Measurements from ENCODE around the gene GPHN.
"Not testable (repeated sequence)": the region's sequence is repeated elsewhere in the genome, so short reads cannot be mapped to it uniquely, and the experiment has no call there.

The GPHN gene

GRCh38 chr14:66975251-66975650, 467.3 kb downstream of the GPHN start:
- DNase-seq: no peak

- DNase-seq: no peak
These were observed 471.4 kb downstream of the GPHN start for GRCh38 chr14:66979101-66979974.

DNA sequence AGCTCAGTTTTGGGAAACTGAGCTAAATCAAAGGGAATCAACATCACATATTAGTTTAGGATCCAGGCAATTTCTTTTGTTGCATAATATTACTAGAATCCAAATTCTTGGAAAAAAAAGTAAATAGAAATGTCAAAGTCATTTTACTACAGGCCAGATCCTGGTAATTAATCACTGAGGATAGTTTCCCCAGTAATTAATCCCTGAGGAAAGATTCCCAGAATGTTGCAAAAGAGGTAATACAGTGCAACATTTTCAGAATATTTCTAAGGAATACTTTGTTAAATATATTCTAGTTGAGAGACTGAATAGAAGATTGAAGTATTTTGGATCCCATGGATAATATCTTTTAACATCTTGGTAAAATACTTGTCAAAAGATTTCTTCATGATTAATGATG, 474.3 kb downstream of the GPHN start:
- no peak for DNase-seq

GRCh38 chr14:66992776-66993175, 484.8 kb downstream of the GPHN start:
- no peak for DNase-seq

DNA sequence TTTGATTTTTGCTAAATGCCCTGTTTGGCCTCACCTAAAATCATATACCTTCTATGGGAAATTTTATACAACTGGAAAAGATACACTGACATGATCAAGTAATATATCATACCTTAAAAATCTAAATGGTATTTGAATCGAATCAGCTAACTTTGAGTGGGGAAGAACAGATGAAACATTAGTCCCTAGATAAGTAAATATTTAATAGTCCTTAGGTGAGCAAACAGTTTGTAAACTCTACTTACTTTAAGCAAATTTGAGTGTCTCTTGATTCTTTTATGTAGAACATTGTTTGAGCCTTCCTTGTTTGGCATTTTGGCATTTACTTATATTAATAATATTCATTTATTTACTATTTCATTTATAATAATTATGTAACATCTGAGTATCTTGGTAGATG, 485.6 kb downstream of the GPHN start:
- DNase-seq: no peak

- no peak for DNase-seq
These were observed 490.1 kb downstream of the GPHN start for GRCh38 chr14:66998013-66998412.

- no peak for DNase-seq
These were observed 492.0 kb downstream of the GPHN start for GRCh38 chr14:66999978-67000377.

GRCh38 chr14:67002994-67003753, 495.2 kb downstream of the GPHN start:
- no peak for DNase-seq

- DNase-seq: no peak
These were observed 496.6 kb downstream of the GPHN start for GRCh38 chr14:67004521-67004920.

DNA sequence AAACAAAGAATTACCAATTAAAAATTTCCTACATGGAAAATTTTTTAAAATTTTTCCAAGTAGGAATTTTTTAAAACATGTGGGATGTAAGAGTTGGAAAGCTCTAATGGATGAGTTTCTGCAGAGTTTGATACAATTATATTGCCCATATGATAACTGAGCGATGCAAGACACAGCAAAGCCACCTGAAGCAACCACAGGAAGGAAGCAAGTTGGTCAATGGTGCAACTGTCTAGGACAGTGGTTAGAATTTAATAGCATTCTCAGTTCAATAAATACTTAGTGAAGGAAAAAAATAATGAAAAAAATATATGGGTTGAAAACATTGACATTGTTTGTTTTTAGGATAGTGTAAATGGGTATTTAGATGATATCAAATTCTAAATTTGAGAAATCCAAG, 502.7 kb downstream of the GPHN start:
- DNase-seq: no peak

GRCh38 chr14:67016856-67017255, 508.9 kb downstream of the GPHN start:
- DNase-seq: no peak

GRCh38 chr14:67018720-67019119, 510.8 kb downstream of the GPHN start:
- DNase-seq: no peak

- no peak for DNase-seq
These were observed 511.8 kb downstream of the GPHN start for GRCh38 chr14:67019796-67020195.

DNA sequence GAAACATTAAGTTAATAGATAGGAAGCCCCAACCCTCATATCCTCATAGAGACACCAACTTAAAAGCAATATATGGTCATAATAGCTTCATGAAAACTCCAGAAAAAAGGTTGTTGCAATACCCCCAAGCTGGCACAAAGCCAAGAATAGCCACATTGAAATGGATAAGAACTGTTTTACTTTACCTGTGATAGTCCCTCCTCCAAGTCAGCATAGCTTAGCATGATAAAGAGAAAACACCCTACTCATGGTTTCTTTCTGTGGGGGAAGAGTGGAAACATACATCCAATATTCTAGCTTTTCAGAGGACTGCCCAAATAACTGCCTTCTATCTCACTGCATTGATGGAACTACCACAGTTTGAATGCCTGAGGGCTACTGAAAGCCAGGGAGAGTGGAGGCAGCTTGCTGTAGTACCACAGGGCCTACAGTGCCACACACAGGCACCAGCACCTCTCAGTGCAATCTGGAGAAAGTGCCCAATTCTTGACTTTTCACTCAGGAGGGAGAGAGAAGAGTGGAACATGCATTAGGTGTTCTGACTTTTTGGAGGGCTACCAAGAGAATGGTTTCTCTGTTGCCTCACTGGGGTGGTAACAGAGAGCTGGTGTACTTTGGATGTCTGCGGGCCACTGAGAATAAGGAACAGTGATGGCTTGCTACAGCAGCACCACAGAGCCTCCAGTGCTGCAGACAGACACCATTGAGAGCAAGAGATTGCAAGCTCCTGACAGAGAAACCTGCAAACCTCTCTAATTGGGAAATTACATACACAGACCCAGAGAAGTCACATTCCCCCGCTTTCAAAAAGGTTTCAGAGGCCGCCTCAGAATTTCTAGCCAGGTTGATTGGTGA, 524.2 kb downstream of the GPHN start:
- no peak for DNase-seq

DNA sequence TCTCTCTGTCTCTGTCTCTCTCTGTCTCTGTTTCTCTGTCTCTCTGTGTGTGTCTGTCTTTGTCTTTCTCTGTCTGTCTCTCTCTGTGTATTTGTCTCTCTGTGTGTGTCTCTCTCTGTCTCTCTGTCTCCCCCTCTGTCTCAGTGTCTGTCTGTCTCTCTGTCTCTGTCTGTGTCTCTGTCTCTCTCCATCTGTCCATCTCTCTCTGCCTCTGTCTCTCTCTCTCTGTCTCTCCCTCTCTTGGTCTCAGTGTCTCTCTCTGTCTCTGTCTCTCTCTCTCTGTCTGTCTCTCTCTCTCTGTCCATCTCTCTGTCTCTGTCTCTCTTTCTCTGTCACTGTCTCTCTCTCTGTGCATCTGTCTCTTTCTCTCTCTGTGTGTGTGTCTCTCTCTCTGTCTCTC, 537.5 kb downstream of the GPHN start:
- DNase-seq: no peak

DNA sequence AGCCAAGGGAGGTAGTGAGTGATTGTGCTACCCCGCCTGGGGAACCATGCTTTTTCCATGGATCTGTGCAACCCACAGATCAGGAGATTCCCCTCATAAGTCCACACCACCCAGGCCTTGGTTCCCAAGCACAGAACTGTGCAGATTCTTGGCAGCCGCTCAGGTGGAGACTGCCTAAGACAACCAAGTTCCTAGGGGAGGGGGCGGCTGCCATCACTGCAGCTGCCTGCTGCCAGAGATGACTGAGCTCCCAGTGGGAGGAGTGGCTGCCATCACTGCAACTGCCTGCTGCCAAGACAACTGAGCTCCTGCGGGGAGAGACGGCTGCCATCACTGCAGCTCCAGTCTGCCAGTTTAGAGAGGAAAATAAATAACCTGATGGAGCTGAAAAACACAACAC, 542.9 kb downstream of the GPHN start:
- DNase-seq: no peak

GRCh38 chr14:67056684-67057083, 548.7 kb downstream of the GPHN start:
- DNase-seq: no peak

DNA sequence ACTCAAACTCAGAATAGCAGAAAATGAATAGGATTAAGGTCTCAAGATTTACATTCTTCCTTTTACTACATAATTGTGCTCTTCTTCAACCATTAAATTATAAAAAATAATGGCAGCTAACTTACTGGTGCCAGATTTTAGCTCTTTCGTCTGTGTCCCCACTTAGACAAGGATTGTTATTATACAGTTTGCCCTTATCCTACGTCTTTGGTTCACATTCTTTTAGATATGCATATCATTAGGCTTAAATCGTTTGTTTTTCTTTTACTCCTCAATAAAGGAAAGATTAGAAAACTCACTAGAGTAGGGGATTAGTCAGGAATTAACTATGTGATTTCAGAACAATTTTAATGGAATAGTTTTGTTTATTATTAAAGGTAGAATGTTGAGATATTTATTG, 551.6 kb downstream of the GPHN start:
- DNase-seq: no peak

GRCh38 chr14:67060546-67060945, 552.6 kb downstream of the GPHN start:
- no peak for DNase-seq

- not testable (repeated sequence) for DNase-seq
These were observed 559.3 kb downstream of the GPHN start for GRCh38 chr14:67067070-67067814.

DNA sequence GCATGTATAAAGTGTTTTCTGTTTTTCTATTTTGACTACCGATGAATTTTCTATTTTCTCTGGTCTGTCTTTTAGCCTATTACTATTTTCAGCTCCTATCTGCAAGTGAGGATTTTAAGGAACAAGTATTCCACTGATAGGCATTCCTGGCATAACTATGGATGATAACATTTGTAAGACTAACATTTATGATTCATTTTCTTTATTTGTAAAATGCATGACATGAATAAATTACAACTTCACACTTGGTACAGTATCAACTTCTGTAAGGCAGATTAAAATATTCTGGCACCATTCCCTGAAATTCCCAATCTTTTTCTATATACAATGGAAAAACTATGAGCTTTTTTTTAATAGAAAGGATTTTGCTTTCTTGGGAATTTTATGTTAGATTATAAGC, 560.3 kb downstream of the GPHN start:
- no peak for DNase-seq

DNA sequence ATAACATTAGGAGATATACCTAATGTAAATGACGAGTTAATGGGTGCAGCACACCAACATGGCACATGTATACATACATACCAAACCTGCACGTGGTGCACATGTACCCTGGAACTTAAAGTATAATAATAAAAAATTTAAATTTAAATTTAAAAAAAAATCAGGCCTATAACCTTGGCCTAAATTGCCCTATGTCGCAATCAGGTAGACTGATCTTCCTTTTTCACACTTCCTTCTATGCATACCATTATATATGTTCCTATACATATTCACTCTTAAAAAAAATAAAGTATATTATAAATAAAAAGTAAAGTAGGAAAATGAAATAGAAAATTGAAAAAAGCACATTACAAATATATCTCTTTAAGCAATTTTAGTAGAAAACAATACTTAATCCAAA, 563.6 kb downstream of the GPHN start:
- no peak for DNase-seq

DNA sequence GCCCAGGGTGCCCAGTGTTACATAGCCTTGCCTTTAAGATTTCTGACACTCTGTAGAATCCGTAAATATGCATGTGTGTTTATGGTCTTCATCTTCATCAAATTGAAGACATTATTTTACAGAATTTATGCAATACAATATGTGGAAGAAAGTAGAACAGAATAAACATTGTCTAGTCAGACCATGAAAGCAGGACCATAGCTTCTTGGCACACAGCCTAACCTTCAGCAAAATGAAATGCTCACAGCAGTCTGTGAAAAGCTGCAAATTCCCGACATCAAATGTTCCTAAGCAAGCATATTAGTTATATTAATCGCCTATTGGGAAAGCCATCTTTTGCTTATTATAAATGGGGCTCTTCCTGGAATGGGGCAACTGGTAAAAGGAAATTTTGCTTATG, 570.0 kb downstream of the GPHN start:
- no peak for DNase-seq
